Activated CD4-positive, alpha-beta T cell treated with anti-CD3 and anti-CD28 coated beads, Interleukin-2, amount 10 ng/mL, durations not matched to agents 24 days and 14 days (primary cell): ENCODE results near the gene CHDH. TPM values are rescaled to one million over a fixed set of nuclear protein-coding genes. Genes with fewer than 3 reads are reported as not detected.

Experiments used
- DNase-seq: peaks from one replicate; pipeline ENCODE4 v3.0.0; 2022
- H3K27ac Mint-ChIP-seq: one replicate; pipeline ENCODE4 v1.8.0; 2022; ENCODE audit warnings: mild to moderate bottlenecking, mixed read lengths
- H3K27me3 Mint-ChIP-seq: one replicate; pipeline ENCODE4 v1.8.0; 2022; ENCODE audit warnings: mixed read lengths
- H3K36me3 Mint-ChIP-seq: one replicate; pipeline ENCODE4 v1.8.0; 2022; ENCODE audit warnings: low read depth, mild to moderate bottlenecking, mixed read lengths
- H3K4me1 Mint-ChIP-seq: one replicate; pipeline ENCODE4 v1.8.0; 2021; ENCODE audit warnings: mixed read lengths
- H3K4me3 Mint-ChIP-seq: one replicate; pipeline ENCODE4 v1.8.0; 2022; ENCODE audit warnings: mild to moderate bottlenecking, moderate library complexity, mixed read lengths
- H3K9me3 Mint-ChIP-seq: one replicate; pipeline ENCODE4 v1.8.0; 2021; ENCODE audit warnings: mixed read lengths
- intact Hi-C: fragments of 100-400 bp; cut with micrococcal nuclease; formaldehyde crosslinking; loops from one replicate; pipeline ENCODE4 v1.15.1; 2023
- total RNA-seq: library from RNA; stranded (reverse); gene quantifications from 2 replicates; pipeline ENCODE4 v1.2.3, GENCODE V29; 2022

The CHDH gene
- total RNA-seq, 1 donor from 2014 or later: 0.75 TPM

DNA sequence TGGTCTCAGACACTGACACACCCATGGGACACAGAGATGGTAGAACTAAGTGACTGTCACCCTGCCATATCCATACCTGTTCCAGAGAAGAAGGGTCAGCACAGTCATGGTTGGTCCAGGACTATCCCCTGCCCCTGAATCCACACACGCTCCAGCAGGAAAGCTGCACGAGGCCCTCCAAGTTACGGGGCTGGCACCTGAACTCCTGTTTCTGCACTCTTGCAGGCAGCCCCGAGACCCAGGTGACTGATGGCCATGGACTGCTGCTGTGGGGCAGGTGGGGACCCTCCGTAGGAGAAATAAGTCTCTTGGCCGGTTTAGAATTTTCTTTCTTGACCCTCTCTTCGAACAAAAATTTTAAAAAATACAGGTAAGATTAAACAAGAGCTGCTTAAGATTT is 30.6 kb downstream of the CHDH start:
- Mint-ChIP-seq H3K27me3 (no peaks in the 10 kb centered on the region), H3K27ac (no peak overlapping the region), H3K9me3 (no peaks in the 10 kb centered on the region), H3K4me3 (no peak overlapping the region), H3K36me3 (no peaks in the 10 kb centered on the region), H3K4me1 (no peaks in the 10 kb centered on the region)
- intact Hi-C loops: no loop called here
- no peak for DNase-seq

DNA sequence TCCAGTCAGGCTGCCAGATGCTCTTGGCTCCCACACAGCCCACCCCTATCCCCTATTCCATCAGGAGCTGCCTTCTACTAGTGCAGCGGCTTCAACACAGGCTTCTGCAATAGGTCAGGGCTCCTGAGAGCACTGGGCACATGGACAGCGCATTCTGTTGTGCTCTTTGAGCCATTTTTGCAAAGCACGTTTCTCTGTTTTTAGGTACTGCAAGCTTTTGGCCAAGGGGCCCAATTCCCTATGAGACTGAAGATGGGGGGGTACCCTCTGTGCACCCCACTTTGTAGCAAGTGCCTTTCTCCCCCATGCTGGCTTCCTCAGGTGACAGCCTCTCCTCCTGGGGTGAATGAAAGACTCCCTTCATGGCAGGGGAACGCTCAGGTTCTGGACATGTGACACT is 31.2 kb downstream of the CHDH start:
- H3K27ac Mint-ChIP-seq: no peak overlapping the region
- no peak overlapping the region for H3K4me3 Mint-ChIP-seq
- H3K27me3 Mint-ChIP-seq: no peaks in the 10 kb centered on the region
- H3K36me3 Mint-ChIP-seq: no peaks in the 10 kb centered on the region
- no peaks in the 10 kb centered on the region for H3K4me1 Mint-ChIP-seq
- no peak for DNase-seq
- intact Hi-C loops: no loop called here
- H3K9me3 Mint-ChIP-seq: no peaks in the 10 kb centered on the region

DNA sequence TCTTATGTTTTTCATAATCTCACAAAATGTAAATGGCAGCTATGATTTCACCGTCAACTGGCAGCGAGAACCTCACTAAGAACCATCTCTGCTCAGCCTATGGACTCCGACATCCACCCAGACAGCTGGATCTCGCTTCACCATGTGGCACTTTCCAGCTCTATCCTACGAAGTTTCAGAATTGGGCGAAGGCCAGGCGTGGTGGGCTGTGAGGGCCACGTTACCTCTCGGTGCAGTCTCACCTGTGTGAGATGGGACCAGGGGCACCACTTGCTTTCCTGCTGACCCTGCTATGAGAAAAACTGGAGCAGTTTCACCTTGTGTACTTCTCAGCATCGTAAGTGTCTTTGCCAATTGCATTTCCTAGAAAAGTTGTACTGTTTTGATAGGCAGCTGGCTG is 32.3 kb downstream of the CHDH start:
- Mint-ChIP-seq H3K4me3 (no peak overlapping the region), H3K9me3 (no peaks in the 10 kb centered on the region), H3K4me1 (no peaks in the 10 kb centered on the region), H3K27me3 (no peaks in the 10 kb centered on the region), H3K27ac (no peak overlapping the region), H3K36me3 (no peaks in the 10 kb centered on the region)
- DNase-seq: no peak
- intact Hi-C loops: no loop called here

DNA sequence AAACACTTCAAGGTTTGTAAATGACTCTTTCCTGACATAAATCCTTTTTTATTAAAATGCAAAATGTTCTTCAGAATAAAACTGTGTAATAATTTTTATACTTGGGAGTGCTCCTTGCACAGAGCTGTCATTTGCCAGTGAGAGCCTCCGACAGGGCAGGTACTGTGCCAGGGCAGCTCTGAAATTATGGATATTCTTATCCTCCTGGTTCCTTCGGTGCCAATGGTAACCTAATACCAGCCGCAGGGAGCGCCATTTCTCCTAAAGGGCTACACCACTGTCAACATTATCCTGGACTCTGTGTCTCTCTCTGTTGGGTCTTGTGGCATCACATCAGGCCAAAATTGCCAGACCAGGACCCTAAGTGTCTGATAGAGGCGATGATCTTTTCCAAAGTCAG is 33.0 kb downstream of the CHDH start:
- Mint-ChIP-seq H3K9me3 (no peaks in the 10 kb centered on the region), H3K27me3 (no peaks in the 10 kb centered on the region), H3K4me3 (no peak overlapping the region), H3K4me1 (no peaks in the 10 kb centered on the region), H3K27ac (no peak overlapping the region), H3K36me3 (no peaks in the 10 kb centered on the region)
- DNase-seq: no peak
- intact Hi-C loops: no loop called here

DNA sequence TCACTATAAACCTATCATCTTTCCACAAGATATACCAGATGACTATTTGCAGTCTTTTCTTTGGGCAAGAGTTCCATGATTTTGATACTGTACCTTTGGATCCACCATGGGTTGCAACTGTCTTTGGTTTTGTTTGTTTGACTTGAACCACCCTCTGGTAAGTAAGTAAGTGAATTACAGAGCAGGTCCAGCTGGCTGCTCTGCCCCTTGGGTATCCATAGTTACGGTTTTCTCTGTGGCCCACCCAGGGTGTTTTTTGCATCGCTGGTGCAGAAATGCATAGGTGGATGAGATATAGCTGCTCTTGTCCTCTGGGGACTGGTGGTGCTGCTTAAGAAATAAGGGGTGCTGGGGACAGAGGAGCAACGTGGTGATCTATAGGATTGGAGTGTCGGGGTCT is 33.8 kb downstream of the CHDH start:
- Mint-ChIP-seq H3K36me3 (no peaks in the 10 kb centered on the region), H3K27ac (no peak overlapping the region), H3K9me3 (no peaks in the 10 kb centered on the region), H3K4me1 (no peaks in the 10 kb centered on the region), H3K4me3 (no peak overlapping the region), H3K27me3 (no peaks in the 10 kb centered on the region)
- DNase-seq: no peak
- intact Hi-C loops: no loop called here

DNA sequence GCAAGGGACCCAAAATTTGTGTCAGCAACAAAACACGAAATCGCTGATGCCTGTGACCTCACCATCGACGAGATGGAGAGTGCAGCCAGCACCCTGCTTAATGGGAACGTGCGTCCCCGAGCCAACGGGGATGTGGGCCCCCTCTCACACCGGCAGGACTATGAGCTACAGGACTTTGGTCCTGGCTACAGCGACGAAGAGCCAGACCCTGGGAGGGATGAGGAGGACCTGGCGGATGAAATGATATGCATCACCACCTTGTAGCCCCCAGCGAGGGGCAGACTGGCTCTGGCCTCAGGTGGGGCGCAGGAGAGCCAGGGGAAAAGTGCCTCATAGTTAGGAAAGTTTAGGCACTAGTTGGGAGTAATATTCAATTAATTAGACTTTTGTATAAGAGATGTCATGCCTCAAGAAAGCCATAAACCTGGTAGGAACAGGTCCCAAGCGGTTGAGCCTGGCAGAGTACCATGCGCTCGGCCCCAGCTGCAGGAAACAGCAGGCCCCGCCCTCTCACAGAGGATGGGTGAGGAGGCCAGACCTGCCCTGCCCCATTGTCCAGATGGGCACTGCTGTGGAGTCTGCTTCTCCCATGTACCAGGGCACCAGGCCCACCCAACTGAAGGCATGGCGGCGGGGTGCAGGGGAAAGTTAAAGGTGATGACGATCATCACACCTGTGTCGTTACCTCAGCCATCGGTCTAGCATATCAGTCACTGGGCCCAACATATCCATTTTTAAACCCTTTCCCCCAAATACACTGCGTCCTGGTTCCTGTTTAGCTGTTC is 34.9 kb downstream of the CHDH start:
- no peaks in the 10 kb centered on the region for H3K27me3 Mint-ChIP-seq
- intact Hi-C loops: no loop called here
- no peaks in the 10 kb centered on the region for H3K36me3 Mint-ChIP-seq
- no peaks in the 10 kb centered on the region for H3K4me1 Mint-ChIP-seq
- H3K9me3 Mint-ChIP-seq: no peaks in the 10 kb centered on the region
- no peak overlapping the region for H3K27ac Mint-ChIP-seq
- DNase-seq: no peak
- H3K4me3 Mint-ChIP-seq: no peak overlapping the region

DNA sequence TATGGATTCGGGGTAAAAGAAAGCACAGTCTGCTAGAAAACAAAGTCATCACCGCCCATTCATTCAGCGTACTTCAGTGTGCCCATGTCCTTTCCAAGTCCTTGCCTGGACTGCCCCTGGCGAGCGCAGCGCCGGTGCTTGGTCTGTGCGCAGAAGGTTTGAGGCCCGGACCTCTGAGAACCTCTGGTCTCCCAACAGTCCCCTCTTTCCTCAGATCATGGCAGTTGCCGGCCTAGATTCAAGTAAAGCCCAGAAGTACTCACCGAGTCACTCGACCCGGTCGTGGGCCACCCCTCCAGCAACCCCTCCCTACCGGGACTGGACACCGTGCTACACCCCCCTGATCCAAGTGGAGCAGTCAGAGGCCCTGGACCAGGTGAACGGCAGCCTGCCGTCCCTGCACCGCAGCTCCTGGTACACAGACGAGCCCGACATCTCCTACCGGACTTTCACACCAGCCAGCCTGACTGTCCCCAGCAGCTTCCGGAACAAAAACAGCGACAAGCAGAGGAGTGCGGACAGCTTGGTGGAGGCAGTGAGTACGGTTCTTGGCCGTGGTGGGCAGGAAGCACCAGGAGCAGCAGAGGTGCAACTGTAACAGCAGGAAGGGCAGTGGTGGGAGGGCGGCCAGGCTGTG is 36.3 kb downstream of the CHDH start:
- Mint-ChIP-seq H3K27me3 (no peaks in the 10 kb centered on the region), H3K4me1 (no peaks in the 10 kb centered on the region), H3K27ac (no peak overlapping the region), H3K9me3 (no peaks in the 10 kb centered on the region), H3K4me3 (no peak overlapping the region), H3K36me3 (no peaks in the 10 kb centered on the region)
- DNase-seq: no peak
- intact Hi-C loops: no loop called here

DNA sequence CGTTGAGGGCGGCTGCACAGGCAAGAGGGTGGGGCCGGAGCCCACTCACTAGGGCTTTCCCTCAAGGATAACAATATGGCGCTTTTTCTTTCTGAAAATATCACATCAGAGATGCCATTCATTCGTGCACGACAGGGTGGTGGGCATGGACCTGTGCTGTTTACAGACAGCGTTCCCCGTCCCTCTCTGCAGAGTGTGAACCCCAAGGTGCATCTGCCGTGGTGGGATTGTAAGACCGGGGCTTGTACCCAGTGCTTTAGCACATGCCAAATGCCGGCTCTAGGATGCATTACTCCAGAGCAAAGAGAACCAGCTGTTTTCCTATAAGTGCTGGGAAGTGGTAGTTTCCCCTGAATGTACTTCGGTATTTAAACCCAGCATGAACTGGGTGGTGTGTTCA is 37.0 kb downstream of the CHDH start:
- Mint-ChIP-seq H3K4me1 (no peaks in the 10 kb centered on the region), H3K9me3 (no peaks in the 10 kb centered on the region), H3K27me3 (no peaks in the 10 kb centered on the region), H3K36me3 (no peaks in the 10 kb centered on the region), H3K4me3 (no peak overlapping the region), H3K27ac (no peak overlapping the region)
- no peak for DNase-seq
- intact Hi-C loops: no loop called here

DNA sequence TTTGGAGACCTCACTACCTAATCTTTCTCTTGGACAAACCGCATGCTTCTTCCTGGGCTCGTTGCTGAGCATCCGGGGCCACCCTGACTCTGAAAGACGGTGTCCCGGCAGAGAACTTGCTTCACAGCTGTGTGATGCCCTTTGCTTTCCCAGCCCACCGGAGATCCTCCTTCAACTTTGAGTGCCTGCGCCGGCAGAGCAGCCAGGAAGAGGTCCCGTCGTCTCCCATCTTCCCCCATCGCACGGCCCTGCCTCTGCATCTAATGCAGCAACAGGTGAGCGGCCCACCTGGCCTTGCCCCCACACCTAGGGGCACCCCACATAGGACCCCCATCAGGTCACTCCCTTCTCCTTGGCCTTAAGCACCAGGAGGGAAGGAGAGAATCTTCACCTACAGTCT is 37.7 kb downstream of the CHDH start:
- H3K27ac Mint-ChIP-seq: no peak overlapping the region
- H3K4me3 Mint-ChIP-seq: no peak overlapping the region

DNA sequence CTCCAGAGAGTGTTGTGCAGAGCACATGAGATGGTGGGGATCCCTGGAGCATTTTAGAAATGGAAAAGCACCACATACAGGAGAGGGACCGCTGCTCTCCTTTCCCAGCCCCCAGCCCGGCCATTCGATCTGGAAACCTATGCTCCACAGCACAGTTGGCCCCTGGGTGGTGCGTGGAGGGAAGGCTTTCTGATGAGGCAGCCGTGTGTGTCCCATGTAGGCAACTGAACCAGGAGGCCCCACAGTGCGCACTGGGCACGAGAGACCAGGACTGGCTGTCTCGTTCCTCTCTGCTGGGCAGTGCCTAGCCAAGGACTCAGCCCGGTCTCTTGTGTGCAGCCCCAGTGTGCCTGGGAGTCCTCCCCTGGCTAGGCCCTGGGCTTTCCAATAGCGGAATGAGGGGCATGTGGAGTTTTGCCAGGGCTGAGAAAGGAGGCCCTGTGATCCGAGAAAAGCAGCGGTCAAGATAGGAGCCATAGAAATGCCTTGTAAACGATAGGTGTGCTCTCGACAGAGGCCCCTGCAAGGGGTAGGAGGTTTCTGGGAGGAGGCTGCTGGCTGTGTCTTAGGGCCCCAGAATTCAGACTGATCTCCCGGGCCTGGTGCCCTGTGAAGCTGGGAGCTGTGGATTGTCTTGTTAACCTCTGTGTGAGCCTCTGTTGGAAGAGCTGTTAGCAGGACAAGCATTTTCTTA is 39.0 kb downstream of the CHDH start:
- intact Hi-C loops: no loop called here
- no peaks in the 10 kb centered on the region for H3K4me1 Mint-ChIP-seq
- no peaks in the 10 kb centered on the region for H3K27me3 Mint-ChIP-seq
- H3K27ac Mint-ChIP-seq: no peak overlapping the region
- H3K9me3 Mint-ChIP-seq: no peaks in the 10 kb centered on the region
- no peaks in the 10 kb centered on the region for H3K36me3 Mint-ChIP-seq
- no peak for DNase-seq
- no peak overlapping the region for H3K4me3 Mint-ChIP-seq

More for the DNA sequence above, 37.7 kb downstream of the CHDH start:
- DNase-seq: no peak
- no peaks in the 10 kb centered on the region for H3K9me3 Mint-ChIP-seq
- H3K4me1 Mint-ChIP-seq: no peaks in the 10 kb centered on the region
- no peaks in the 10 kb centered on the region for H3K36me3 Mint-ChIP-seq
- intact Hi-C loops: no loop called here
- H3K27me3 Mint-ChIP-seq: no peaks in the 10 kb centered on the region

DNA sequence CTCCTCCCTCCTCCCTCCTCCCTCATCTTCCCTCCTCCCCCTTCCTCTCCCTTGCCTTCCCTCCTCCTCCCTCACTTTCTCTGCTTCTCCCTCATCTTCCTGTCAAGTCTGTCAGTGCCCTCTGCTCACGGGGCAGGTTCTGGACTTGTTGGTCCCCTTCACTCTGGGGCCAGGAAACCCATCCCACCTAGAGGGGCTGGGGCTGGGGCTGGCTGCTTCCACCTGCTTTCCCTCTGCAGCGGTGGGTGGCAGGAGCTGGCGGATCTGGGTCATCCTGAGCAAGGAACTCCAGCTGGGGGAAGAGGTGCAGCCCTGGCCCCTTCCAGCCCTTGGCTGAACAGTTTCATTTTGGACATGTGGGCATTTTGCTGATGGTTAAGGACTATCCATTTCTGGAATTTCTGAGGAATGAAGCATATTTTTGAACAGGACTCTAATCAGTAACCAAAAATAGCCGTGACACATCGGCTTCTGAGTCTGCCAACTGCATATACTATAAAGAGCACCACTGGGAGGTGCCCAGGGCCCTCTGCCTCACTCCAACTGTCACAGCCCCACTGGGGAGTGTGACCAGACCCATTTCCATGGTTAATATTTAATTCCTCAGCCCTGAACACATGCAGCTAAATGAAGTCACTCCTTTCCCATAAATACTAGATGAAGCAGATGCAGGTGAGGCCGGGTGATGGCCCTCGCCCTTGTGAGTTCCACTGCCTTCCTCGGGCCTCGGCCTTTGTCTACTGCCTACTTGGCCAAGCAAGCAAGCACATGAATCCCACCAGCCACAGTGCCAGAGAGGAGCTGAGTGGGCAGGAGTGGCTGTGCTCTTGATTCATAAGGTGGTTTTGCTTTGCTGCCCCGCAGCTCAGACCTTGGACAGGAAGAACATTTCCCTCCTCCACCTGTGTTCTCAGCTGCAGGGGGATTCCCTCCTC is 39.8 kb downstream of the CHDH start:
- Mint-ChIP-seq H3K4me3 (no peak overlapping the region), H3K36me3 (no peaks in the 10 kb centered on the region), H3K4me1 (no peaks in the 10 kb centered on the region), H3K27me3 (no peaks in the 10 kb centered on the region), H3K9me3 (no peaks in the 10 kb centered on the region), H3K27ac (no peak overlapping the region)
- DNase-seq: no peak
- intact Hi-C loops: no loop called here

DNA sequence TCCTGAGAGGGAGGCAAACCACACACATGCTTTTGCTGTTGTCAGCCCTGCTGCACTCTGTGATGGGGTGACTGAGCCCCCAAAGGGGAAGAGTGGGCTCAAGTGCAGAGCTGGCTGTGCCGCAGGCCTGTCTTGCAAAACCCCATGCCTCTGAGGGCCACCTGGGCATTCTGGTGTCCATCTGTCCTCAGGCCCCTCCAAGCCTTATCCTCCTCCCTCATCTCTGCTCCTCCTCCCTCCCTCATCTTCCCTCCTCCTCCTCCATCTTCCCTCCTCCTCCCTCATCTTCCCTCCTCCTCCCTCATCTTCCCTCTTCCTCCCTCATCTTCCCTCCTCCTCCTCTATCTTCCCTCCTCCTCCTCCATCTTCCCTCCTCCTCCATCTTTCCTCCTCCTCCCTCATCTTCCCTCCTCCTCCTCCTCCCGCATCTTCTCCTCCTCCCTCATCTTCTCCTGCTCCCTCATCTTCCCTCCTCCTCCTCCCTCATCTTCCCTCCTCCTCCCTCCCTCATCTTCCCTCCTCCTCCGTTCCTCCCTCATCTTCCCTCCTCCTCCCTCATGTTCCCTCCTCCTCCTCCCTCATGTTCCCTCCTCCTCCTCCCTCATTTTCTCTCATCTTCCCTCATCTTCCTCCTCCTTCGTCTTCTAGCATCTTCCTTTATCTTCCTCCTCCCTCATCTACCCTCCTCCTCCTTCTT is 40.6 kb downstream of the CHDH start:
- Mint-ChIP-seq H3K36me3 (no peaks in the 10 kb centered on the region), H3K4me1 (no peaks in the 10 kb centered on the region), H3K27ac (no peak overlapping the region), H3K9me3 (no peaks in the 10 kb centered on the region), H3K27me3 (no peaks in the 10 kb centered on the region), H3K4me3 (no peak overlapping the region)
- intact Hi-C loops: no loop called here
- DNase-seq: no peak

DNA sequence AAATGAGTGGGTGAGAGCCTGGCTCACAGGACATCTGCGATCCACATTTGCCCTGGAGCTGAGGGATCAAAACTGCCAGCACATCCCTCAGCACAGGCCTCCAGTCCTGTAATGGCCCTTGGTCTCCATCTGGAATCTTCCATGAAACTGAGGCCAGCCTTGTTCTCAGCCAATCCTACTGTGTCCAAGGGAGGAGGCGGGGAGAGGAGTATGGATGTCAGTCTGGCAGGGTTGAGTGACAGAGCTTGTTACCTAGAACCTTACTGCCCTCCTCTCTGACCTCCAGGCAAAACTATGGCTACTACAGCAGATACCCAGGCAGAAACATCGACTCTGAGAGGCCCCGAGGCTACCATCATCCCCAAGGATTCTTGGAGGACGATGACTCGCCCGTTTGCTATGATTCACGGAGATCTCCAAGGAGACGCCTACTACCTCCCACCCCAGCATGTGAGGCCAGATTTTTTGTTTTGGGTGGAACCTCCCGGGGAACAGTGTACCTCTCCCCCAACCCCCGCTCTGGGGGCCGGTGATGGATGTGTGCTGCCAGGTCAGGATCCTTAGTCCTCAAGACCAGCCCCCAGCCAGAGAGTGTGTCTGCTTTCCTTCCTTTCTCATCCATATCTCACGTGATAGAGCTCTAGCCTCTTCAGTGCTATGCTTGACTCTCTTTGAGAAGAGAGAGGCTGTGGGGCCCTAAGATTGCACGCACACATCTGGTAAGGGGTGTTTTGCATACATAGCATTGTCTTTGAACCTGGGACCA is 41.3 kb downstream of the CHDH start:
- Mint-ChIP-seq H3K4me3 (no peak overlapping the region), H3K4me1 (no peaks in the 10 kb centered on the region), H3K27ac (no peak overlapping the region), H3K27me3 (no peaks in the 10 kb centered on the region), H3K9me3 (no peaks in the 10 kb centered on the region), H3K36me3 (no peaks in the 10 kb centered on the region)
- DNase-seq: no peak
- intact Hi-C loops: no loop called here
